ENCODE results near the gene PXN. TPM values are rescaled to one million over a fixed set of nuclear protein-coding genes. Genes with fewer than 3 reads are reported as not detected.

Gene PXN
- total RNA-seq, 1 donor from 2014 or later, result 8.2 TPM

GRCh38 chr12:120175062-120175461 is 90.5 kb downstream of the PXN start:
- Histone ChIP-seq H3K79me2 (ENCODE audit: low read depth) (no peaks in the 10 kb centered on the region), H3K4me3 (no peak overlapping the region), H3K4me2 (no peak overlapping the region), H3K27ac (no peak overlapping the region), H4K20me1 (ENCODE audit: low read depth) (no peaks in the 10 kb centered on the region), H3K36me3 (no peaks in the 10 kb centered on the region), H3F3A (ENCODE audit: low read depth) (no peaks in the 10 kb centered on the region), H3K27me3 (no peaks in the 10 kb centered on the region), H2AFZ (replicated peaks) (no peak overlapping the region), H3K9me3 (ENCODE audit: low read depth) (no peaks in the 10 kb centered on the region), H3K9ac (no peak overlapping the region), H3K4me1 (no peaks in the 10 kb centered on the region)
- Mint-ChIP-seq H3K4me1 (no peaks in the 10 kb centered on the region), H3K4me3 (no peak overlapping the region), H3K27ac (no peak overlapping the region), H3K9me3 (no peaks in the 10 kb centered on the region), H3K27me3 (ENCODE audit: insufficient read depth, low read depth) (no peaks in the 10 kb centered on the region), H3K36me3 (peaks cover 46% of the 10 kb centered on the region)
- no peak for DNase-seq (ENCODE audit: low spot score)
- TF ChIP-seq, protein P1, sequence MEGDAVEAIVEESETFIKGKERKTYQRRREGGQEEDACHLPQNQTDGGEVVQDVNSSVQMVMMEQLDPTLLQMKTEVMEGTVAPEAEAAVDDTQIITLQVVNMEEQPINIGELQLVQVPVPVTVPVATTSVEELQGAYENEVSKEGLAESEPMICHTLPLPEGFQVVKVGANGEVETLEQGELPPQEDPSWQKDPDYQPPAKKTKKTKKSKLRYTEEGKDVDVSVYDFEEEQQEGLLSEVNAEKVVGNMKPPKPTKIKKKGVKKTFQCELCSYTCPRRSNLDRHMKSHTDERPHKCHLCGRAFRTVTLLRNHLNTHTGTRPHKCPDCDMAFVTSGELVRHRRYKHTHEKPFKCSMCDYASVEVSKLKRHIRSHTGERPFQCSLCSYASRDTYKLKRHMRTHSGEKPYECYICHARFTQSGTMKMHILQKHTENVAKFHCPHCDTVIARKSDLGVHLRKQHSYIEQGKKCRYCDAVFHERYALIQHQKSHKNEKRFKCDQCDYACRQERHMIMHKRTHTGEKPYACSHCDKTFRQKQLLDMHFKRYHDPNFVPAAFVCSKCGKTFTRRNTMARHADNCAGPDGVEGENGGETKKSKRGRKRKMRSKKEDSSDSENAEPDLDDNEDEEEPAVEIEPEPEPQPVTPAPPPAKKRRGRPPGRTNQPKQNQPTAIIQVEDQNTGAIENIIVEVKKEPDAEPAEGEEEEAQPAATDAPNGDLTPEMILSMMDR (IDR thresholded peaks at IDR 0.05), result no peak
- TF ChIP-seq EZH2 (IDR thresholded peaks at IDR 0.05), result no peak
- TF ChIP-seq EZH2phosphoT487 (IDR thresholded peaks at IDR 0.05), result no peak

DNA sequence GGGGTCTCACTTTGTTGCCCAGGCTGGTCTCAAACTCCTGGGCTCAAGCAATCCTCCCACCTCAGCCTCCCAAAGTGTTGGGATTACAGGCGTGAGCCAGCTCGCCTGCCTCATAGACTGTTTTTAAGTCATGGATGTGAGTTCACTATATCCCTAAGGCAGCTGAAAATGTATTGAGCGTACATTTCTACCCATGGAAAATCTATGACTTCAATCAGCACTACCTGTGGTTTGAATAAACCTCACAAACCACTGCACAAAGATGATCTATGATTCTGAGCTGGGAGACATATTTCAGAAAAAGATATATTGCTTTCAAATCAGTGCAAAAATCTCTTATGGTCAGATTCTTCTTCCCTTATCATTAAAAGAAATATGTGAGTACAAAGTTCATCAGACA is 93.5 kb downstream of the PXN start:
- H3K9me3 ChIP-seq (ENCODE audit: low read depth), result no peaks in the 10 kb centered on the region
- H3K27ac Mint-ChIP-seq, result no peak overlapping the region
- H3K4me3 ChIP-seq, result no peak overlapping the region
- no peak overlapping the region for H3K4me2 ChIP-seq
- no peaks in the 10 kb centered on the region for H4K20me1 ChIP-seq (ENCODE audit: low read depth)
- H3K9me3 Mint-ChIP-seq, result no peaks in the 10 kb centered on the region
- DNase-seq (ENCODE audit: low spot score), result no peak
- H3K4me1 ChIP-seq, result no peaks in the 10 kb centered on the region
- H2AFZ ChIP-seq (replicated peaks), result no peak overlapping the region
- no peaks in the 10 kb centered on the region for H3K27me3 ChIP-seq
- no peak overlapping the region for H3K4me3 Mint-ChIP-seq
- H3K36me3 Mint-ChIP-seq, result peaks cover 34% of the 10 kb centered on the region
- no peaks in the 10 kb centered on the region for H3K4me1 Mint-ChIP-seq
- no peak for TF ChIP-seq EZH2phosphoT487 (IDR thresholded peaks at IDR 0.05)
- TF ChIP-seq EZH2 (IDR thresholded peaks at IDR 0.05), result no peak
- TF ChIP-seq, protein P1 (IDR thresholded peaks at IDR 0.05), result no peak
- H3K27ac ChIP-seq, result no peak overlapping the region
- no peaks in the 10 kb centered on the region for H3K27me3 Mint-ChIP-seq (ENCODE audit: insufficient read depth, low read depth)
- H3K9ac ChIP-seq, result no peak overlapping the region
- no peaks in the 10 kb centered on the region for H3F3A ChIP-seq (ENCODE audit: low read depth)
- no peaks in the 10 kb centered on the region for H3K36me3 ChIP-seq
- no peaks in the 10 kb centered on the region for H3K79me2 ChIP-seq (ENCODE audit: low read depth)

DNA sequence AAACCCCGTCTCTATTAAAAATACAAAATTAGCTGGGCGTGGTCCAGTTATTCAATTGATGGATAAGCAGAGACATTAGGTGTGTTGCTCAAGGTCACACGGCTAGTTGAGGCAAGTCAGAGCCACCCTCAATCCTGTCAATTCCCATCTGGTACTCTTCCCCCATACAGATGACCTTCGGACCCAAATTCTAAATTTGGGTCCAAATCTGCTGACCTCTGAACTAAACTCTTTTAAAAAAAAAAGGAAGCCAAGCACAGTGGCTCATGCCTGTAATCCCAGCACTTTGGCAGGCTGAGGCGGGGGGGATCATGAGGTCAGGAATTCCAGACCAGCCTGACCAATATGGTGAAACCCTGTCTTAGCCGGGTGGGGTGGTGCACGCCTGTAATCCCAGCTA is 94.9 kb downstream of the PXN start:
- H3K4me1 Mint-ChIP-seq, result no peaks in the 10 kb centered on the region
- H4K20me1 ChIP-seq (ENCODE audit: low read depth), result no peaks in the 10 kb centered on the region
- H3K27me3 Mint-ChIP-seq (ENCODE audit: insufficient read depth, low read depth), result no peaks in the 10 kb centered on the region
- no peak overlapping the region for H3K4me2 ChIP-seq
- no peak overlapping the region for H3K4me3 Mint-ChIP-seq
- H3K79me2 ChIP-seq (ENCODE audit: low read depth), result no peaks in the 10 kb centered on the region
- no peaks in the 10 kb centered on the region for H3K9me3 ChIP-seq (ENCODE audit: low read depth)
- H3K36me3 ChIP-seq, result no peaks in the 10 kb centered on the region
- no peak overlapping the region for H2AFZ ChIP-seq (replicated peaks)
- no peaks in the 10 kb centered on the region for H3K27me3 ChIP-seq
- no peaks in the 10 kb centered on the region for H3K9me3 Mint-ChIP-seq
- H3F3A ChIP-seq (ENCODE audit: low read depth), result no peaks in the 10 kb centered on the region
- H3K4me3 ChIP-seq, result no peak overlapping the region
- no peak for DNase-seq (ENCODE audit: low spot score)
- no peak for TF ChIP-seq EZH2phosphoT487 (IDR thresholded peaks at IDR 0.05)
- TF ChIP-seq, protein P1 (IDR thresholded peaks at IDR 0.05), result no peak
- TF ChIP-seq EZH2 (IDR thresholded peaks at IDR 0.05), result no peak
- H3K36me3 Mint-ChIP-seq, result peaks cover 23% of the 10 kb centered on the region
- no peaks in the 10 kb centered on the region for H3K4me1 ChIP-seq
- H3K27ac ChIP-seq, result no peak overlapping the region
- no peak overlapping the region for H3K27ac Mint-ChIP-seq
- no peak overlapping the region for H3K9ac ChIP-seq
